Mononuclear cell (primary cell): Measurements from ENCODE around the gene SLC6A8. TPM values are rescaled to one million over a fixed set of nuclear protein-coding genes. Genes with fewer than 3 reads are reported as not detected.
"Not testable (repeated sequence)": the region's sequence is repeated elsewhere in the genome, so short reads cannot be mapped to it uniquely, and the experiment has no call there.

Experiments used
- H3K27me3 ChIP-seq: 2 replicates; pipeline ENCODE4 v1.6.0; 2011; ENCODE audit warnings: low read length, control low read depth; ENCODE audit not compliant: insufficient read depth
- H3K4me1 ChIP-seq: 2 replicates; pipeline ENCODE4 v1.5.1; 2011; ENCODE audit warnings: mild to moderate bottlenecking, low read length, control low read depth; ENCODE audit not compliant: insufficient read depth
- H3K4me3 ChIP-seq: 2 replicates; pipeline ENCODE4 v1.5.1; 2011; ENCODE audit warnings: mild to moderate bottlenecking, low read length, moderate library complexity
- H3K9me3 ChIP-seq: 2 replicates; pipeline ENCODE4 v1.5.1; 2011; ENCODE audit warnings: low read depth, mild to moderate bottlenecking, control low read depth, low read length
- total RNA-seq: library from RNA; depleted of rRNA; stranded (reverse); fragments of >200 nt; gene quantifications from one replicate; pipeline ENCODE4 v1.2.3, GENCODE V29; 2012

The SLC6A8 gene
- total RNA-seq, 1 donor = 0.94 TPM

DNA sequence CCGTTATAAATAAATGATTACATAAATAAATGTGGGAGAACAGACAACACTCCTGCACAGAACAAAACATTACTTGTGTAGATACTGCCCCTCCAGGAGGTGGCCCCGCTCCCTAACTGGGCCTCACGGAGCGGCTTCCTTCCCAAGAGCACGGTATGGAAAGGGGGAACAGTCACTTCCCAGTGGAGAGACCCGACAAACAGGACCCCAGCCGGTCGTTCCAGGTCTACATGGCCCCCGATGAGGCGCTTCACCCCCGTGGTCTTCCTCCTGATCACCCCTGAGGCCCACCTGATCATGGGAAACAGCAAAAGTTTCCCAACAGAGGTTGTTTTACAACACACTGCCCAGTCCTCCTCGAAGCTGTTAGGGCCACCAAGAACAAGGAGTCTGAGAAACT, 6.6 kb upstream of the SLC6A8 start:
- no peaks in the 10 kb centered on the region for H3K9me3 ChIP-seq
- H3K4me1 ChIP-seq = no peaks in the 10 kb centered on the region
- H3K27me3 ChIP-seq = no peaks in the 10 kb centered on the region
- H3K4me3 ChIP-seq = no peak overlapping the region

DNA sequence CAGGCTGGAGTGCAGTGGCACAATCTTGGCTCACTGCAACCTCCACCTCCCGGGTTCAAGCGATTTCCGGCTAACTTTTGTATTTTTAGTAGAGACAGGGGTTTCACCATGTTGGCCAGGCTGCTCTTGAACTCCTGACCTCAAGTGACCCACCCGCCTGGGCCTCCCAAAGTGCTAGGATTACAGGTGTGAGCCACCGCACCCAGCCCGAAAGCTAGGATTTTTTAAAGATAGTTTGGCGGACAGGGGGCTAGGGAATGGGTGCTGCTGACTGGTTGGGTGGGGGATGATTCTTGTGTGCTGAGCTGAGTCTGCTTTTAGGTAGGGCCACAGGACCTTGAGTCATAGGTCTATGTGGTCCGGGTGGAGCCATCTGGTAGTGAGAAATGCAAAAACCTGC, 4.2 kb upstream of the SLC6A8 start:
- H3K4me1 ChIP-seq = not testable (repeated sequence)

DNA sequence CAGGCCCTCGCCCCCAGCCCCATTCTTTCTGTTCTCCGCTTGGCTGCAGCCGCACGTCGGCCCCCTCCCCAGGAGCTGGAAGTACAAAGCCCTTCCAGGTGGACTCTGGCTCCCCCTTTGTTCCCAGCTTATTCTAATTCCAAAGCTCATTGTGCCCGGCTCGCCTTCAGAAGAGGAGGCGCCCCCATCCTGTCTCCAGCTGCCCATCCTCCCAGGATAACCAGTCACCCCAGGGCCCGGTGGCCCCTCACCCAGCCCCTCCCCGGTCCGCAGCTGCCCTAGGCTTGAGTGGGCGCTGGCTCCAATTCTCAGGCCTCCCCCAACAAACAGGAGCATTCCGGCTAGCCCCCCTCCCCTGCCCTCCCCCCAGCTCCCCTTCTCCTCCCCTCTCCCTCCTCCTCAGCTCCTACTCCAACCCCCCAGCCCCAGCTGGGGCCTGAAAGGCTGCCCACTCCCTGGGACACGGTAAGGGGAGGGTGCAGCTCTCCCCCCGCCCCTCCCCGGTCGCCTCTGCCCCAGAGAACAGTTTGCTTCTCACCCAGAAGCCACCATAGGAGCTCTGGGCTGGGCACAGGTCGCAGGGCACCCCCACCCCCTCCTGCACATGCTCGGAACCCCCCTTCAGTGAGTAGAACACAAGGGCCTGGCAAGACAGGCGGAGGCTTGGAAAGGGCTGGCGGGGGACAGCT, 3.1 kb upstream of the SLC6A8 start:
- Histone ChIP-seq H3K4me3 (no peak overlapping the region), H3K4me1 (no peaks in the 10 kb centered on the region), H3K9me3 (no peaks in the 10 kb centered on the region), H3K27me3 (no peaks in the 10 kb centered on the region)

More for the DNA sequence above, 4.2 kb upstream of the SLC6A8 start:
- H3K9me3 ChIP-seq, H3K27me3 ChIP-seq, H3K4me3 ChIP-seq: not testable (repeated sequence)

DNA sequence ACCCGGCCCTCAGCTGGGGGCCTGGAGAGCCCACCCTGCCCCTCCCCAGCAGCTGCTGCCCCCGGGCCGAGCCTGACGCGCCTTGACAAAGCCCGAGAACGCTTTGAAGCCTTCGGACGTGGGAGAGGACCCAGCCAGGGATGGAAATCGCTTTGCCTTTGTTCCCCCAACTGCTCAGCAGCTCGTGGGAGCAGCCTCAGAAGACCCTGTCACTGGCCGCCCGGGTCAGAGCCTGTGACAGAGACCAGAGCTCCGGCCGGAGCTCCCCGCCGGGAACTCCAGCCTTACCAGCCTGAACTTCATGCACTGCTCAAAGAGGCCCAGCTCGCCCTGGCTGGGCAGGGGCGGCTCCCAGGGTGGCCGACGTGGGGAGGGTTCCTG, 2.6 kb upstream of the SLC6A8 start:
- Histone ChIP-seq H3K9me3 (no peaks in the 10 kb centered on the region), H3K4me1 (no peaks in the 10 kb centered on the region), H3K27me3 (no peaks in the 10 kb centered on the region), H3K4me3 (no peak overlapping the region)

DNA sequence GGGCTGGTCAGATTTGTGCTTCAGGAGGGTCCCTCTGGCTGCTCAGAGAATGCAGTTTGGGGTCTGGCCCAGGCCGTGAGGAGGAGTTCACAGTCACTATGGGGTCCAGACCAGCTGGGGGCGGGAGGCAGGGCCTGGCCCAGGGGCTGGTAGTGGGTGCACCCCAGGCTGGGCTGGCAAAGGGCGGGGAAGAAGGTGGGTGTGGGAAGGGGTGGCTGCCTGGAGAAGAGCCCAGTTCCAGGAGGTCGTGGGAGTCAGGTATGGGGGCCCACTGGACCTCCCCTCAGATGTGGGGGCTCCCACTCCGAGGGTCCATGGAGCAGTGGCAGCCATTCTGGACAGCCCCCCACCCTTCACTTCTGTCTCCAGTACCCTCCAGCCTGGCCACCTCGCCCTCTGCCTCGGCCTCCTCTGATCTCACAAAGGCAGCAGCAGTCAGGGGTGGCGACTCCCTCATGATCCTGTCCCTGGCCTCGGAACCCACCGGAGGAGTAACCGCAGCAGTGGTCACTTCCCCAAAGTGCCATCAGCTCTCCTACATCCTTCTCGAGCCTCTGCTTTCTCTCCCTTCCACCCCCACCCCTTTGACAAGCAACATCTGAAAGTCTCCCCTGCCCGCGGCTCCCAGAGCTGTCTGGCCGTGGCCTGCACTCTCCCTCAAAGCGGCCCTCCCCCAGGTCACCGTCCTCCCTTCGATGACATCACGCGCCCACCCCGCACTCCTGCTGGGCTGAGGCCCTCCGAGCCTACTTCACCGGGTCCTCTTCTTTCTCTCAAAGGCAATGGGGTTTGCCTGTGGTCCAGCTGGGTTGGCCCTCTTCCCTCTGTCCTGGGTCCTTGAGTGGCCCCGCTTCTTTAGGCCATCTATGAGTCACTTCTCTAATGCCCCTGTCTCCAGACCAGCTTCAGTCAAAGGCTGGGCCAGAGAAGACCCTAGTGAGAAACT, 1.7 kb upstream of the SLC6A8 start:
- no peaks in the 10 kb centered on the region for H3K27me3 ChIP-seq
- no peaks in the 10 kb centered on the region for H3K9me3 ChIP-seq
- no peaks in the 10 kb centered on the region for H3K4me1 ChIP-seq
- H3K4me3 ChIP-seq = no peak overlapping the region

DNA sequence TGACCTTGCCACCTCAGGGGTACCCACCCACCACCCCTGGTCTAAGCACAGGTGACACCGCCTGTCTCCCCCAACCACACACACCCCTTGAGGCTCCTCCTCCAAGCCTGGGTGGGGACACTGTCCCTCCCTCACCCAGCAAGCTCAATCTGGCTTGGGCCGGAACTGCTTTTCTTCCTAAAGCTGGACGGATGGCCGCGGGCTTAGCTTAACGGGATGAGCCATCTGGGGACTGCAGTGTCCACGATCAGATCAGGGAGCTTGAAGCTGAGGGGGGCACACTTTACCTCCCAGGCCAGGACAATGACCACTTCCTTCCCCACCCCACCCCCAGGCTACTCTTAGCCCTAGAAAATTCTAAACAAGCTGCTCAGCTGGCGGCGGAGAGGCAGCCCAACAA, 1.0 kb upstream of the SLC6A8 start:
- H3K4me1 ChIP-seq = no peaks in the 10 kb centered on the region
- no peaks in the 10 kb centered on the region for H3K27me3 ChIP-seq
- H3K4me3 ChIP-seq = no peak overlapping the region
- no peaks in the 10 kb centered on the region for H3K9me3 ChIP-seq

DNA sequence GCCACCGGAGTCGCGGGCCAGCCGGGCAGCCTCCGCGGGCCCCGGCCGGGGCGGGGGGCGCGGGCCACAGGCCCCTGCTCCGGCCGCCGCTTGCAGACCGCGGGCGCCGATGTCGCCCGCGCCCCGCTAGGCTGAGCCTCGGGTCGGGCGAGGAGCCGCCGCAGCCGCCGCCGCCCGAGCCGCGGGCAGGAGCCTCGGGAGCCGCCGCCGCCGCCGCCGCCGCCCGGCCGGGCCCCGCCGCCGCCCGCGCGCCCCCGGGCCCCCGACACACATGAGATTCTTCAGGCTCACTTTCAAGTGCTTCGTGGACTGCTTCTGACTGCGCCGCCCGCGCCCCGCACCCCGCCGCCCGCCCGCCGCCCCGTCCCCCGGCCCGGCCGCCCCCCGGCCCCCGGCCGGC, 345 bp downstream of the SLC6A8 start:
- Histone ChIP-seq H3K9me3 (no peaks in the 10 kb centered on the region), H3K4me1 (no peaks in the 10 kb centered on the region), H3K27me3 (no peaks in the 10 kb centered on the region)

DNA sequence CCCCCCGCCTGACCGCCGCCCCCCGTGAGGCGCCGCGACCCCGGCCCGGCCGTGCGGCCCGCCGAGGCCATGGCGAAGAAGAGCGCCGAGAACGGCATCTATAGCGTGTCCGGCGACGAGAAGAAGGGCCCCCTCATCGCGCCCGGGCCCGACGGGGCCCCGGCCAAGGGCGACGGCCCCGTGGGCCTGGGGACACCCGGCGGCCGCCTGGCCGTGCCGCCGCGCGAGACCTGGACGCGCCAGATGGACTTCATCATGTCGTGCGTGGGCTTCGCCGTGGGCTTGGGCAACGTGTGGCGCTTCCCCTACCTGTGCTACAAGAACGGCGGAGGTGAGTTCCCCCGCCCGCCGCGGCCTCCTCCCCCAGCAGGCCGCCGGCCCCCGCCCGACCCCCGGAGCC, 780 bp downstream of the SLC6A8 start:
- no peak overlapping the region for H3K4me3 ChIP-seq
- H3K27me3 ChIP-seq = no peaks in the 10 kb centered on the region
- no peaks in the 10 kb centered on the region for H3K4me1 ChIP-seq
- no peaks in the 10 kb centered on the region for H3K9me3 ChIP-seq

More for the DNA sequence above, 345 bp downstream of the SLC6A8 start:
- H3K4me3 ChIP-seq = no peak overlapping the region

DNA sequence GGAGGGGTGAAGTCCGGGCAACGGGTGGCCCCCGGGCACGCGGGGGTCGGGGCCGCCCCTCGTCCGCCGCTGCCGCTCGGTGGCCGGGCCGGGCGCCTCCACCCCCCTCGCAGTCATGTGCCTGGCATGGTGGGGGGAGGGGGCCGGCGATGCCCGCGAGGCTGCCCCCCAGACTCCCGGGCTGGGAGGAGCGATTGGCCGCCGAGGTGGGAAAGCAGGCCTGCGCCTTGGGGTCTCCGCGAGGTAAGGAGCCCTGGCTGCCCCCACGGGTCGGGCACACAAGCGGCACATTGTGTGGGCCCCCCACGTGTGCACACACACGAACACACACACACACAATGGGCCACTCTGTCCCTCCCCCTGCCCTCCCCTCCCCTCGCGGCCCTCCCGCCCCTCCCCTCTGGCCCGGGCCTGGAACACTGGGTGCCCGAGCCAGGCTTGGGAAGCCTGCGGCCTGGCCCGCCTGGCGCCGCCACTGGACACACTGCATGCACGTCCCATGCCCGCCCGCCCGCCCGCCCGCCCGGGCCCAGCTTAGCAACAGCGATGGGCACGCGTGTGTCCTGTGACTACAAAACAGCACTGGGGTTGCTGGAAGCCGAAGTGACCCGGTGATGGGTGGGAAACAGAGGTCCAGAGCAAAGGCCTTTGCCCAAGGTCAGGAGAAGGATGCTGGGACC, 1.3 kb downstream of the SLC6A8 start:
- no peak overlapping the region for H3K4me3 ChIP-seq
- H3K27me3 ChIP-seq = no peaks in the 10 kb centered on the region
- no peaks in the 10 kb centered on the region for H3K4me1 ChIP-seq
- H3K9me3 ChIP-seq = no peaks in the 10 kb centered on the region

DNA sequence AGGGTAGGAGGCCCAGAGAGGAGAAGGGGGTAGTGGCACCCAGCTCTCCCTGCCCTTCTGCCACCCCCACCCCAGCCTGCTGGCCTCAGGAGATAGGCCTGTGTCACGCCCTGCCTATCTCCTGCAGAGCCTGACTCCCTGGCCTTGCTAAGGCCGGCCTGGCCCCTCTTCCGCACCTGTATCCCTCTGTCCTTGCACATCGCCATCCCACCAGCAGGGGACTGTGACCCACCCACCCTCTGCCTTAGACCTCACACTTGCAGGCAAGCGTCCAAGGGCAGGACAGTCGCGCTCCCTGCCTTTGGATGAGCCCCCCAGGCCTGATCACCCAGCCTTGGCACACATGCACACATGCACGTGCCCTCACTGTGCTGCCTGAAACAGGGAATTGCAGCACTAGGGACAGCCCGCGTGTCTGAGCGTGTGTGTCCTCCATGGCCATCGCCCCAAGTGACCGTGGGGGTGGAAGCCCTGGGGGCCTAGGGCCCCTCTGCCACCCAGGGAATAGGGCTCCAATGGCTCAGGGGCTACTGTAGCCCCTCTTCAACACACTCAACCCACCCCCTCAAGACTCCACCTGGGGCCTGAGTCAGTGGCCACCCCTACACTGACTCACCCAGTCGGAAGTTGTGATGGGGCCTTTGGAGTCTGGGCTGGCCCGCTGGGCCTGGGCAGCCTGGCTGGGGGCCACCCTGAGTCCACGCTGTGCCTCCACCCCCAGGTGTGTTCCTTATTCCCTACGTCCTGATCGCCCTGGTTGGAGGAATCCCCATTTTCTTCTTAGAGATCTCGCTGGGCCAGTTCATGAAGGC, 2.1 kb downstream of the SLC6A8 start:
- H3K27me3 ChIP-seq = no peaks in the 10 kb centered on the region
- no peaks in the 10 kb centered on the region for H3K4me1 ChIP-seq
- H3K4me3 ChIP-seq = no peak overlapping the region
- H3K9me3 ChIP-seq = no peaks in the 10 kb centered on the region

DNA sequence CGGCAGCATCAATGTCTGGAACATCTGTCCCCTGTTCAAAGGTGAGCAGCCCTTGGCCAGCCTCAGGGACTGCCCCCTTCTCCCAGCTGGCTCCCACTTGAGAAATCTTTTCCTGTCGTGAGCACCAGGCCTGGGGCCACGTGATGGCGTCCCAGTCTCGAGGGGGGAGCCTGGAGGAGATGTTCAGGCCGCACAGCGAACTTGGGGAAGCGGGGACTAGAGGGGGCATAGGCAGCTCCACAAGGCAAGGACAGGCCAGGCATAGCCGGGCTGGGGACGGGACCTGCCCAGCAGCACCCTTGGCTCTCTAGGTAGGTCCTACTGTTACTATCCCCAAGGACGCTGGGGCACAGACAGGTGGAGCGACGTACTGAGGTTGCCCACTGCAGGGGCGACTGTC, 2.7 kb downstream of the SLC6A8 start:
- no peaks in the 10 kb centered on the region for H3K27me3 ChIP-seq
- H3K4me3 ChIP-seq = no peak overlapping the region
- no peaks in the 10 kb centered on the region for H3K4me1 ChIP-seq
- H3K9me3 ChIP-seq = no peaks in the 10 kb centered on the region

DNA sequence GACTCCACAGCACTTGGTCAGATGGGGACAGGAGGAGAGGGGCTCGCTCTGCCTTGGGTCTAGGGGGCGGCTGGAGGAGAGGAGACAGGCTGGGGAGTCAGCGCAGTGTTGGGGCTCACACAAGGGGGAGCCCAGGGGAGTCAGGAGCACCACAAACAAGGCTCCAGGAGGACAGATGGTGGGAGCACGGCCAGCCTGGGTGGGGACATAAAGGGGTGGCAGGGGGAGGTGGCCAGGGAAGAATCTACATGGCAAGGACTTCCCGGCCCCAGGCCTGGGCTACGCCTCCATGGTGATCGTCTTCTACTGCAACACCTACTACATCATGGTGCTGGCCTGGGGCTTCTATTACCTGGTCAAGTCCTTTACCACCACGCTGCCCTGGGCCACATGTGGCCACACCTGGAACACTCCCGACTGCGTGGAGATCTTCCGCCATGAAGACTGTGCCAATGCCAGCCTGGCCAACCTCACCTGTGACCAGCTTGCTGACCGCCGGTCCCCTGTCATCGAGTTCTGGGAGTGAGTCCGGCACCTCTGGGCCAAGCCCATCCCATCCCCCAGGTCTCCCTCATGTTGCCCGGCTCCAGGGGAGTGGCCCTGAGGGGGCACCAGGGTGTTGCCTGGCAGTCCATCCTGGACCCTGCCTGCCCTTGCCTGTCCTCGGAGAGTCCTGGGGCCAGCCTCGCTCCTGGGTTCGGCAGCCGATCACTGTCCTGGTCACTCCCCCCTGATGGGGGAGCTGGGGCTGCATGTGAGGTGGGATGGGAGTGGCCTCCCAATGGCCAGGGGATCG, 3.5 kb downstream of the SLC6A8 start:
- not testable (repeated sequence) for H3K9me3 ChIP-seq, H3K4me3 ChIP-seq, H3K4me1 ChIP-seq, H3K27me3 ChIP-seq

DNA sequence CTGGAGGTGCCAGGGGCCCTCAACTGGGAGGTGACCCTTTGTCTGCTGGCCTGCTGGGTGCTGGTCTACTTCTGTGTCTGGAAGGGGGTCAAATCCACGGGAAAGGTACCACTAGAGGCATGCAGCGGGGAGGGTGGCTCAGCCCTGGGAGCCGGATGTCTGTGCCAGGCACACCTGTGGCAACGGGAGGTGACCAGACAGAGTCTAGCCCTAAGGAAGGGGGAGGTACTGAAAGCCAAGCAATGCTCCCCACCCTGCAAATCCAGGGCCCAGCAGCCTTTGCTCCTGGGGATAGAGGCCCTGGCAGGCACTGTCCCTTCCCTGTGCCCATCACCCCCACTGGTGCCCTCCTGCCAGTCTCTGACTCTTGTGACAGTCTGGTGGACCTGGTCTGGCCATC, 4.3 kb downstream of the SLC6A8 start:
- no peaks in the 10 kb centered on the region for H3K4me1 ChIP-seq
- H3K27me3 ChIP-seq = no peaks in the 10 kb centered on the region
- no peak overlapping the region for H3K4me3 ChIP-seq
- no peaks in the 10 kb centered on the region for H3K9me3 ChIP-seq

DNA sequence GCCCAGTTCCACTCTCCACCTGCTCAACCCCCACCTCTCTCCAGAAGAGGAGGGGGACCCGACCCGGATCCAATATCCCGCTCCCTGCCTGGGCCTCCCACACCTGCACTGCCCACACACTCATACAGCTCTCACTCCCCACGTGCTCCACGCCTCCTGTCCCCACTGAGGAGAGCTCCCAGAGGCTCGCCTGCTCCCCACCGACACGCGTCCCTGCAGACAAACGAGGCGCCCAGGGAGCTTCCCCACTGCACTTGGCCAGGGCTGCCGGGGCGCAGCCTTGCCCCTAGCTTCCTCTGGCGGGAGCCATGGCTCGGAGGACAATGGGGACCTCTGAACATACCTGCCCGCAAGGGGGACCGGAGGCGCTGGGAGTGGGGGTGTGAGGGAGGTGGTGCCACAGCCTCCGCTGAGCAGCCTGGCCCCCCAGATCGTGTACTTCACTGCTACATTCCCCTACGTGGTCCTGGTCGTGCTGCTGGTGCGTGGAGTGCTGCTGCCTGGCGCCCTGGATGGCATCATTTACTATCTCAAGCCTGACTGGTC, 5.0 kb downstream of the SLC6A8 start:
- Histone ChIP-seq H3K4me3 (no peak overlapping the region), H3K27me3 (no peaks in the 10 kb centered on the region), H3K4me1 (no peaks in the 10 kb centered on the region), H3K9me3 (no peaks in the 10 kb centered on the region)
